ENCODE data around the gene ABHD2. TPM values are rescaled to one million over a fixed set of nuclear protein-coding genes. Genes with fewer than 3 reads are reported as not detected.
A peak's percentile ranks its signal among the peaks of the same experiment; 100 is the strongest.

The ABHD2 gene
- total RNA-seq, 1 experiment from 2014 or later, result 148 TPM

DNA sequence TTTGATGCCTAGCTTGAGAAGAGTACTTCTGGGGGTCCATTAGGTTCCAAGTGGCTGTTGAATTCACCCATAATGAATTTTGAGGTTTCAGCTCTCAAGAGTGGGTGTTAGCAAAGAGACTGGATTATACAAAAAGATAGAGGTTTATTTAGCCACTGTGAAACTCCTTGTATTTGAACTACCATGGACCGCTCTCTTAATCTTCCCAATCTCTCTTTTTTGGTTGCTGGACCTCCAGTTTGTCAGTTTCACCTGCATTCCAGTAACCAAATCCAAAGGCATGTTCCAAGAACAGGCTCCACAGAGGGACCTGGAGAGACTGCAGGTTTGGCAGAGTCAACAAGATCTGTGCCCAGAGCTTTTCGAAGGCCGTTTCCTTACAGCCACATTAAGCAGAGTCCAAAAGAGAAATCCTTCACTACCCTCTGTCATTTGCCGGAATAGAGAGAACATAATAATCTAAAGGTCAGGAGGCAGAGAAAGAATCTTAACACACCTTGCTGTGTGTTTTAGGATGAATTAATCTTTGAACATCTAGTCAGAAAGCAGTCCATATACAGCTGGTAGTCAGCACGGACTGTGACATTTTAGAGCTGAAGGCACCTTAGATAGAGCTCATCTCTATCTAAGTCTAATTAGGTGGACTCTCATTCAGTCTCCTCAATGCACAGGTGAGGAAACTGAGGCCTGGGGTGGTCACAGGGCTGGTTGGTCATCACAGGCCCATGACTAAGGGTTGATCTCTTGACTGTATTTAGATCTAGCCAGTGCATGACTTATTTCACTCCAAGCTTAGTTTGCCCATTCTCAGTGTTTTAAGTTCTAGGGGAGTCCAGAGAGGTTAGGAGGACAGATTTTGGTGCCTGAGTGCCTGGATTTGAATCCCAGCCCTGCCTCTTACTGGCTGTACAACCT lies 1.3 kb downstream of the ABHD2 start:
- Histone ChIP-seq H3K4me1 (replicated peaks; ENCODE audit: insufficient read depth) (peaks cover 48% of the 10 kb centered on the region), H3K79me2 (ENCODE audit: low read depth) (peaks cover 55% of the 10 kb centered on the region), H3K36me3 (ENCODE audit: low read depth) (0 out of 2 replicates have a peak, but pooled peaks cover 7% of the 10 kb centered on the region), H3K9me2 (ENCODE audit: insufficient read depth) (no peaks in the 10 kb centered on the region), H3F3A (ENCODE audit: insufficient read depth, low read depth) (peaks cover 11% of the 10 kb centered on the region), H3K27me3 (ENCODE audit: insufficient read depth, low read depth) (no peaks in the 10 kb centered on the region), H3K27ac (0 out of 2 replicates have a peak overlapping the region, but pooled peaks have one; percentile 13), H3K4me2 (peak overlapping the region; percentile 85), H3K4me3 (peak overlapping the region; percentile 79), H3K9me3 (ENCODE audit: insufficient read depth, low read depth) (no peaks in the 10 kb centered on the region), H4K20me1 (ENCODE audit: insufficient read depth) (no peaks in the 10 kb centered on the region), H2AFZ (no peak overlapping the region)
- BruUV-seq (replicated peaks), result no TSS peak
- ChIA-PET CTCF (interaction anchor here (0.8 to 1.3 kb wide), 2 partner anchors 32 to 40 kb away, joined by 3 to 4 read pairs; no protein-coding TSS in a partner anchor), POLR2A (ENCODE audit: unreplicated experiment) (interaction anchor here (0.8 kb wide), 1 partner anchor 26 kb away, joined by 4 read pairs; no protein-coding TSS in a partner anchor)
- intact Hi-C loops (cut with micrococcal nuclease; ENCODE audit: unreplicated experiment), result loop anchor here (2.0 to 5.0 kb wide), 2 partner anchors 25 to 38 kb away; no protein-coding TSS in a partner anchor
- DNase-seq, result no peak
- no peak for TF ChIP-seq EZH2 (IDR thresholded peaks at IDR 0.05; ENCODE audit: low read depth)
- TF ChIP-seq, protein P1, sequence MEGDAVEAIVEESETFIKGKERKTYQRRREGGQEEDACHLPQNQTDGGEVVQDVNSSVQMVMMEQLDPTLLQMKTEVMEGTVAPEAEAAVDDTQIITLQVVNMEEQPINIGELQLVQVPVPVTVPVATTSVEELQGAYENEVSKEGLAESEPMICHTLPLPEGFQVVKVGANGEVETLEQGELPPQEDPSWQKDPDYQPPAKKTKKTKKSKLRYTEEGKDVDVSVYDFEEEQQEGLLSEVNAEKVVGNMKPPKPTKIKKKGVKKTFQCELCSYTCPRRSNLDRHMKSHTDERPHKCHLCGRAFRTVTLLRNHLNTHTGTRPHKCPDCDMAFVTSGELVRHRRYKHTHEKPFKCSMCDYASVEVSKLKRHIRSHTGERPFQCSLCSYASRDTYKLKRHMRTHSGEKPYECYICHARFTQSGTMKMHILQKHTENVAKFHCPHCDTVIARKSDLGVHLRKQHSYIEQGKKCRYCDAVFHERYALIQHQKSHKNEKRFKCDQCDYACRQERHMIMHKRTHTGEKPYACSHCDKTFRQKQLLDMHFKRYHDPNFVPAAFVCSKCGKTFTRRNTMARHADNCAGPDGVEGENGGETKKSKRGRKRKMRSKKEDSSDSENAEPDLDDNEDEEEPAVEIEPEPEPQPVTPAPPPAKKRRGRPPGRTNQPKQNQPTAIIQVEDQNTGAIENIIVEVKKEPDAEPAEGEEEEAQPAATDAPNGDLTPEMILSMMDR (conservative IDR thresholded peaks at IDR 0.05), result no peak

- peak overlapping the region; percentile 58 for H3K27ac ChIP-seq
- POLR2A ChIA-PET (ENCODE audit: unreplicated experiment), result interaction anchor here (0.5 to 0.6 kb wide), 2 partner anchors 33 to 172 kb away, joined by 3 read pairs; no protein-coding TSS in a partner anchor
- peaks cover 69% of the 10 kb centered on the region for H3K79me2 ChIP-seq (ENCODE audit: low read depth)
Observed at GRCh38 chr15:89090791-89091626, 2.8 kb downstream of the ABHD2 start.

More at GRCh38 chr15:89090791-89091626, 2.8 kb downstream of the ABHD2 start:
- BruUV-seq (replicated peaks), result TSS peak; percentile 5
- Histone ChIP-seq H3K4me3 (peak overlapping the region; percentile 44; the same call in 1 of the 2 replicates), H2AFZ (peak overlapping the region; percentile 66; the same call in 1 of the 2 replicates), H3K4me2 (peak overlapping the region; percentile 85), H3K9me3 (ENCODE audit: insufficient read depth, low read depth) (no peaks in the 10 kb centered on the region), H3F3A (ENCODE audit: insufficient read depth, low read depth) (peaks cover 8% of the 10 kb centered on the region), H3K9me2 (ENCODE audit: insufficient read depth) (no peaks in the 10 kb centered on the region), H3K27me3 (ENCODE audit: insufficient read depth, low read depth) (no peaks in the 10 kb centered on the region), H3K36me3 (ENCODE audit: low read depth) (0 out of 2 replicates have a peak, but pooled peaks cover 7% of the 10 kb centered on the region), H4K20me1 (ENCODE audit: insufficient read depth) (no peaks in the 10 kb centered on the region), H3K4me1 (replicated peaks; ENCODE audit: insufficient read depth) (peaks cover 48% of the 10 kb centered on the region)
- TF ChIP-seq, protein P1 (conservative IDR thresholded peaks at IDR 0.05), result no peak
- TF ChIP-seq EZH2 (IDR thresholded peaks at IDR 0.05; ENCODE audit: low read depth), result no peak
- intact Hi-C loops (cut with micrococcal nuclease; ENCODE audit: unreplicated experiment), result no loop called here
- peak; percentile 48 to 79 for DNase-seq
- CTCF ChIA-PET, result interaction anchor here (0.6 to 1.6 kb wide), 6 partner anchors 13 to 38 kb away, joined by 3 to 6 read pairs (median 3); no protein-coding TSS in a partner anchor
